Retina (tissue), 1 donor: ENCODE measurements around the gene SMNDC1.

Experiments used
- DNase-seq: peaks from one replicate; pipeline ENCODE4 v3.0.0-alpha.2; 2016

The SMNDC1 gene

GRCh38 chr10:110244550-110244949 is 60.2 kb downstream of the SMNDC1 start:
- DNase-seq, result no peak

- no peak for DNase-seq
Observed at GRCh38 chr10:110242511-110242910, 62.2 kb downstream of the SMNDC1 start.

GRCh38 chr10:110241841-110242240 is 62.9 kb downstream of the SMNDC1 start:
- DNase-seq, result no peak

DNA sequence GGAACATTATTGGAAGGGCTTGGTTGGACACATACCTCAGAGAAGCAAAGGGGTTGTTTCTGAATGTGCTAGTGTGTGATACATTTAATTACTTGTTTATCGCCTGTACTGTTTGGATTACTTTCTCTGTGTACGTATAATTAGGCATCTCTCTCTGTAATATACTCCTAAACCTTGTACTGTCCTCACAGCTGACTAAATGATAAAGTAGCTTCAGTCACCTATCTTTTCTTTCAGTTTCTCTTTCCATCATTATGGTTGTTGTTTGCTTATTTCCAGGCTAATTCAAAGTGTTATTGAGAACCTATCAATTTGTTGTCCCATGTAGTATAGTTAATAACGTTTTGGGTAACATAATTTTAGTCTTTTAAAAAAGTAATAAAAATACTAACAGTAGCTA is 63.3 kb downstream of the SMNDC1 start:
- DNase-seq, result no peak
